ENCODE measurements around the gene MYH11. TPM values are rescaled to one million over a fixed set of nuclear protein-coding genes. Genes with fewer than 3 reads are reported as not detected.

Gene MYH11
- polyA plus RNA-seq, 1 donor from 2014 or later: not detected

- H3K9ac ChIP-seq (ENCODE audit: low read length): no peak overlapping the region
- no peak overlapping the region for H3K27ac ChIP-seq (ENCODE audit: low read length)
- H3K4me2 ChIP-seq (ENCODE audit: low read length): no peak overlapping the region
- no peak overlapping the region for H3K4me3 ChIP-seq (ENCODE audit: low read length)
- H3K9me2 ChIP-seq (ENCODE audit: insufficient read depth, low read length): no peaks in the 10 kb centered on the region
- no peaks in the 10 kb centered on the region for H3K27me3 ChIP-seq (ENCODE audit: insufficient read depth, low read depth, low read length)
- no peaks in the 10 kb centered on the region for H4K20me1 ChIP-seq (ENCODE audit: insufficient read depth)
- no peak overlapping the region for H2AFZ ChIP-seq (ENCODE audit: low read depth, low read length)
- H3K36me3 ChIP-seq (ENCODE audit: insufficient read depth, low read length): no peaks in the 10 kb centered on the region
- H3K79me2 ChIP-seq (replicated peaks; ENCODE audit: insufficient read depth, low read length): no peaks in the 10 kb centered on the region
- no peaks in the 10 kb centered on the region for H3K9me3 ChIP-seq (ENCODE audit: low read length)
- H3F3A ChIP-seq (ENCODE audit: insufficient read depth, low read length, poor library complexity, severe bottlenecking): no peaks in the 10 kb centered on the region
- TF ChIP-seq EZH2 (IDR thresholded peaks at IDR 0.05; ENCODE audit: borderline replicate concordance, insufficient read depth, low read length, poor library complexity, severe bottlenecking) (no peak), MXI1 (conservative IDR thresholded peaks at IDR 0.05; ENCODE audit: poor library complexity, severe bottlenecking) (no peak), TAF1 (IDR thresholded peaks at IDR 0.05; ENCODE audit: low read depth) (no peak), SMC3 (conservative IDR thresholded peaks at IDR 0.05; ENCODE audit: poor library complexity) (no peak), CTCF (IDR thresholded peaks at IDR 0.05; ENCODE audit: poor library complexity, severe bottlenecking) (no peak), POLR2AphosphoS5 (IDR thresholded peaks at IDR 0.05) (no peak), RAD21 (conservative IDR thresholded peaks at IDR 0.05) (no peak), EP300 (conservative IDR thresholded peaks at IDR 0.05; ENCODE audit: poor library complexity, severe bottlenecking) (no peak), REST (IDR thresholded peaks at IDR 0.05; ENCODE audit: borderline replicate concordance) (no peak)
Measured at GRCh38 chr16:15825750-15826305, 31.0 kb downstream of the MYH11 start.

- H3K9ac ChIP-seq (ENCODE audit: low read length): no peak overlapping the region
- no peaks in the 10 kb centered on the region for H3K79me2 ChIP-seq (replicated peaks; ENCODE audit: insufficient read depth, low read length)
- H3K9me2 ChIP-seq (ENCODE audit: insufficient read depth, low read length): no peaks in the 10 kb centered on the region
- no peaks in the 10 kb centered on the region for H3K9me3 ChIP-seq (ENCODE audit: low read length)
- no peaks in the 10 kb centered on the region for H3F3A ChIP-seq (ENCODE audit: insufficient read depth, low read length, poor library complexity, severe bottlenecking)
- no peaks in the 10 kb centered on the region for H4K20me1 ChIP-seq (ENCODE audit: insufficient read depth)
- TF ChIP-seq RAD21 (conservative IDR thresholded peaks at IDR 0.05) (no peak), SMC3 (conservative IDR thresholded peaks at IDR 0.05; ENCODE audit: poor library complexity) (no peak), MXI1 (conservative IDR thresholded peaks at IDR 0.05; ENCODE audit: poor library complexity, severe bottlenecking) (no peak), REST (IDR thresholded peaks at IDR 0.05; ENCODE audit: borderline replicate concordance) (no peak), POLR2AphosphoS5 (IDR thresholded peaks at IDR 0.05) (no peak), CTCF (IDR thresholded peaks at IDR 0.05; ENCODE audit: poor library complexity, severe bottlenecking) (no peak), EP300 (conservative IDR thresholded peaks at IDR 0.05; ENCODE audit: poor library complexity, severe bottlenecking) (no peak), EZH2 (IDR thresholded peaks at IDR 0.05; ENCODE audit: borderline replicate concordance, insufficient read depth, low read length, poor library complexity, severe bottlenecking) (no peak), TAF1 (IDR thresholded peaks at IDR 0.05; ENCODE audit: low read depth) (no peak)
- H3K36me3 ChIP-seq (ENCODE audit: insufficient read depth, low read length): no peaks in the 10 kb centered on the region
- H3K27ac ChIP-seq (ENCODE audit: low read length): no peak overlapping the region
- no peak overlapping the region for H2AFZ ChIP-seq (ENCODE audit: low read depth, low read length)
- H3K4me3 ChIP-seq (ENCODE audit: low read length): no peak overlapping the region
- no peaks in the 10 kb centered on the region for H3K27me3 ChIP-seq (ENCODE audit: insufficient read depth, low read depth, low read length)
- H3K4me2 ChIP-seq (ENCODE audit: low read length): no peak overlapping the region
Measured at GRCh38 chr16:15822957-15823356, 33.9 kb downstream of the MYH11 start.

Data from neural cell (in vitro differentiated cells).